Esophagus squamous epithelium (tissue), 5 donors: ENCODE results near the gene SHOC2. TPM values are rescaled to one million over a fixed set of nuclear protein-coding genes. Genes with fewer than 3 reads are reported as not detected.

ENCODE experiments used
- DNase-seq: peaks from one replicate; lab custom pipeline; 2025; lab: John Stamatoyannopoulos, UW
- H3K27ac ChIP-seq, 4 donors: fragments of 200-600 bp; sonication (generic); one replicate each; pipeline ENCODE4 v1.5.1; 2016 to 2019; ENCODE audit warnings: mild to moderate bottlenecking in 1 of 4
- H3K27me3 ChIP-seq, 4 donors: fragments of 200-600 bp; sonication (generic); 1 replicate in 3 of 4; 2 replicates in 1 of 4; pipeline versions ENCODE4 v1.5.1 to v1.6.0; 2017 to 2021; ENCODE audit warnings: antibody characterized with exemption in 1 of 4
- H3K36me3 ChIP-seq, 3 donors: fragments of 200-600 bp; sonication (generic); one replicate each; pipeline ENCODE4 v1.5.1; 2016 to 2019
- H3K4me1 ChIP-seq, 3 donors: fragments of 200-600 bp; sonication (generic); one replicate each; pipeline ENCODE4 v1.5.1; 2017 to 2019
- H3K4me3 ChIP-seq, 4 donors: fragments of 200-600 bp; sonication (generic); 1 replicate in 3 of 4; 2 replicates in 1 of 4; pipeline ENCODE4 v1.5.1; 2016 to 2019; ENCODE audit warnings: mild to moderate bottlenecking in 2 of 4, moderate library complexity in 1 of 4
- H3K9me3 ChIP-seq, 3 donors: fragments of 200-600 bp; sonication (generic); one replicate each; pipeline ENCODE4 v1.5.1; 2016 to 2019
- POLR2A ChIP-seq, 4 donors: fragments of 450-650 bp; IDR thresholded peaks; one replicate each; pipeline ENCODE4 v1.6.1; 2017; ENCODE audit warnings: antibody characterized with exemption in 4 of 4, mild to moderate bottlenecking in 4 of 4, moderate library complexity in 3 of 4
- WGBS, 2 donors: methylation state at CpG; one replicate each; pipeline ENCODE4 v1.1.5; 2018; 5-methylcytosine and 5-hydroxymethylcytosine counted together
- intact Hi-C: fragments of 100-400 bp; cut with DNase I; formaldehyde crosslinking; loops from one replicate; pipeline ENCODE4 v1.15.0; 2022
- small RNA-seq, 4 donors: library from RNA; depleted of rRNA; stranded (forward); fragments of <200 nt; gene quantifications; one replicate each; pipeline ENCODE3, GENCODE V24; 2016
- total RNA-seq, 4 donors: library from RNA; depleted of rRNA; stranded (reverse); fragments of >200 nt; gene quantifications; one replicate each; pipeline ENCODE4 v1.1.0, GENCODE V29; 2016
- TF ChIP-seq, protein P1 (sequence below), 6 experiments: fragments of 450-650 bp in 4 of 6; fragments of 200-600 bp in 2 of 6; sonication (generic) in 2 of 6; IDR thresholded peaks; one replicate each; pipeline ENCODE4 v1.5.1; 2016 to 2019; ENCODE audit warnings: antibody characterized with exemption in 6 of 6, mild to moderate bottlenecking in 4 of 6, moderate library complexity in 4 of 6
- donor health status: DM: yes; HTN: yes; CAD: no.

SHOC2 gene
- total RNA-seq, 4 donors from 2014 or later, result 24.8 to 59.5 (median 43.0) TPM

- Histone ChIP-seq H3K27me3 (no peaks in the 10 kb centered on the region), H3K4me3 (no peak overlapping the region), H3K9me3 (peaks cover 0 to 36% (median 16%) of the 10 kb centered on the region in 3 donors), H3K4me1 (no peaks in the 10 kb centered on the region), H3K27ac (no peak overlapping the region), H3K36me3 (peaks cover 0 to 5% (median 0%) of the 10 kb centered on the region in 3 donors)
- intact Hi-C loops, result no loop called here
- DNase-seq, result no peak
- TF ChIP-seq, protein P1, sequence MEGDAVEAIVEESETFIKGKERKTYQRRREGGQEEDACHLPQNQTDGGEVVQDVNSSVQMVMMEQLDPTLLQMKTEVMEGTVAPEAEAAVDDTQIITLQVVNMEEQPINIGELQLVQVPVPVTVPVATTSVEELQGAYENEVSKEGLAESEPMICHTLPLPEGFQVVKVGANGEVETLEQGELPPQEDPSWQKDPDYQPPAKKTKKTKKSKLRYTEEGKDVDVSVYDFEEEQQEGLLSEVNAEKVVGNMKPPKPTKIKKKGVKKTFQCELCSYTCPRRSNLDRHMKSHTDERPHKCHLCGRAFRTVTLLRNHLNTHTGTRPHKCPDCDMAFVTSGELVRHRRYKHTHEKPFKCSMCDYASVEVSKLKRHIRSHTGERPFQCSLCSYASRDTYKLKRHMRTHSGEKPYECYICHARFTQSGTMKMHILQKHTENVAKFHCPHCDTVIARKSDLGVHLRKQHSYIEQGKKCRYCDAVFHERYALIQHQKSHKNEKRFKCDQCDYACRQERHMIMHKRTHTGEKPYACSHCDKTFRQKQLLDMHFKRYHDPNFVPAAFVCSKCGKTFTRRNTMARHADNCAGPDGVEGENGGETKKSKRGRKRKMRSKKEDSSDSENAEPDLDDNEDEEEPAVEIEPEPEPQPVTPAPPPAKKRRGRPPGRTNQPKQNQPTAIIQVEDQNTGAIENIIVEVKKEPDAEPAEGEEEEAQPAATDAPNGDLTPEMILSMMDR (IDR thresholded peaks at IDR 0.05), result no peak
- no peak for TF ChIP-seq POLR2A (IDR thresholded peaks at IDR 0.05)
Measured at GRCh38 chr10:111035542-111035941, 116.1 kb downstream of the SHOC2 start.

DNA sequence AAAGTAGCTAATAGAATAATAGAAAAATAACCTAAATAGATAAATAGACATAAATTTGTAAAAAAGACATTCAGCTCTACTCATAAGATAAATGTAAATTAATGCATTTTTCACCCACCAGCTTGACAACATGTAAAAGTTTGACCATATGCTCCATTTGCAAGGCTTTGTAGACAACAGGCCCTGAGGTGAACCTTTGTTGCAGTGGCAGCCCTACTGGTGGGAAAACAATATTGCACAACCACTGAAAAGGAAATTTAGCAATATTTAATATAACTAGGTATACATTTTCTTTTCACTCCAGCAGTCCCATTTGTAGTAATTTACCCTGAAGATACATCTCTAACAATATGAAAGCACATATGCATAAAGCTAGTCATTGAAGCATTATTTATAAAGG lies 118.5 kb downstream of the SHOC2 start:
- Histone ChIP-seq H3K27ac (no peak overlapping the region), H3K9me3 (peaks cover 0 to 31% (median 11%) of the 10 kb centered on the region in 3 donors), H3K4me3 (no peak overlapping the region), H3K27me3 (no peaks in the 10 kb centered on the region), H3K36me3 (no peaks in the 10 kb centered on the region), H3K4me1 (no peaks in the 10 kb centered on the region)
- no peak for DNase-seq
- intact Hi-C loops, result no loop called here
- no peak for TF ChIP-seq POLR2A (IDR thresholded peaks at IDR 0.05)
- TF ChIP-seq, protein P1 (IDR thresholded peaks at IDR 0.05), result peak in 1 of 6 experiments; percentile 23

DNA sequence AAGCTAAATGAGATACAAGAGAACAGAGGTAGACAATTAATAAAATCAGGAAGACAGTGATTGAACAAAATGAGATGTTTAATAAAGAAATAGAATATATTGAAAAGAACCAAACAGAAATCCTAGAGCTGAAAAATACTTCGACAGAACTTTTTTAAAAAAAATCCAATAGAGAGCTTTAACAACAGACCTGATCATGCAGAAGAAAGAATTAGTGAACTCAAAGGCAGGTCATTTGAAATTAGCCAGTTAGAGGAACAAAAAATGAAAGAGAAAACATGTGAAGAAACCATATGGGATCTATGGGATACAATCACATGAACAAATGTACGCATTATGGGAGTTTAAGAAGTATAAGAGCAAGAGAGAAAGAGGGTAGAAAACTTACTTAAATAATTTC lies 120.1 kb downstream of the SHOC2 start:
- H3K27ac ChIP-seq, result no peak overlapping the region
- no peaks in the 10 kb centered on the region for H3K36me3 ChIP-seq
- no peaks in the 10 kb centered on the region for H3K4me1 ChIP-seq
- H3K4me3 ChIP-seq, result no peak overlapping the region
- intact Hi-C loops, result no loop called here
- no peaks in the 10 kb centered on the region for H3K27me3 ChIP-seq
- no peak for DNase-seq
- H3K9me3 ChIP-seq, result peaks cover 0 to 35% (median 11%) of the 10 kb centered on the region in 3 donors
- WGBS, 2 donors, result 90 to 92% methylated on average over 2 of the region's 2 CpGs
- TF ChIP-seq, protein P1 (IDR thresholded peaks at IDR 0.05), result no peak
- TF ChIP-seq POLR2A (IDR thresholded peaks at IDR 0.05), result no peak

GRCh38 chr10:111057006-111057405 lies 137.6 kb downstream of the SHOC2 start:
- no peak overlapping the region for H3K4me3 ChIP-seq
- H3K4me1 ChIP-seq, result no peaks in the 10 kb centered on the region
- no peaks in the 10 kb centered on the region for H3K36me3 ChIP-seq
- TF ChIP-seq, protein P1 (IDR thresholded peaks at IDR 0.05), result no peak
- no peak for TF ChIP-seq POLR2A (IDR thresholded peaks at IDR 0.05)
- WGBS, 2 donors, result 26 to 36% methylated on average over 1 of the region's 1 CpG
- no peaks in the 10 kb centered on the region for H3K9me3 ChIP-seq
- peaks cover 0 to 13% (median 0%) of the 10 kb centered on the region in 4 donors for H3K27me3 ChIP-seq
- no peak for DNase-seq
- intact Hi-C loops, result no loop called here
- H3K27ac ChIP-seq, result no peak overlapping the region

Small RNAs within 50 kb of the gene (small RNA-seq; reads per million reads assigned to genes)
- gene MIR548E, result 1.5 to 3.7 (median 2.1) reads per million in 4 donors

Other genes with a start within 250 kb of the SHOC2 start
- 100 to 1,000 TPM in 3 of 4 donors, 10 to 100 TPM in 1; 68.3 to 299 (median 171) TPM for gene PDCD4, start 47.7 kb upstream of the SHOC2 start, total RNA-seq
- 10 to 100 TPM in 3 of 4 donors, 1 to 10 TPM in 1; 7.8 to 16.8 (median 12.4) TPM for gene BBIP1, start 424 bp upstream of the SHOC2 start, total RNA-seq
- 1 to 10 TPM in 1 of 4 donors, under 1 TPM in 2, not detected in 1; 0.38 to 1.1 (median 0.40) TPM for gene ADRA2A, start 157.4 kb downstream of the SHOC2 start, total RNA-seq